Right renal cortex interstitium (tissue), 3 donors: ENCODE results near the gene PLEKHM3. TPM values are rescaled to one million over a fixed set of nuclear protein-coding genes. Genes with fewer than 3 reads are reported as not detected.
"Not testable (repeated sequence)": the region's sequence is repeated elsewhere in the genome, so short reads cannot be mapped to it uniquely, and the experiment has no call there.

Source experiments
- DNase-seq, 3 donors: peaks; one replicate each; pipeline ENCODE4 v3.0.0-alpha.2; 2013; ENCODE audit warnings: low read depth in 3 of 3, low spot score in 2 of 3
- polyA plus RNA-seq, 3 donors: library from polyadenylated mRNA; unstranded; fragments of 120-200 nt; gene quantifications; one replicate each; pipeline ENCODE4 v1.2.1, GENCODE V29; 2013; ENCODE audit not compliant: insufficient read length in 3 of 3

PLEKHM3 gene
- polyA plus RNA-seq, 3 donors, result 12.7 to 16.1 (median 13.4) TPM

GRCh38 chr2:207951734-207952470, 73.4 kb downstream of the PLEKHM3 start:
- no peak for DNase-seq

DNA sequence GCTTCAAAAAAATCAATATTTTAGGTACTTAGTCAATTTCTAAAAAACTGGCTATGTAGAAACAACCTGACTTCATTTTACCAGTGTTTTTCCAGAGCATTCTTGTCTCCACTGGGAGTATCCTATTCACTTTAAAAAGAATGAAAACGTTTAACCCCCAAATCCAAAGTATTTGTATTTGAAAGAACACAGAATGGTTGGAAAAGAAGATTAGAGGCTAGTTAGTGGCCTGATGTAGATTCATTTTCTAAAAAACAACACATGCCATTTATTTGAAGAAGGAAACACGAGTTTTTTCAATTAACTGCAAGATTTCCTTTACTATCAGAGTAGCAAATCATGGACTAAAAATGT, 74.6 kb downstream of the PLEKHM3 start:
- no peak for DNase-seq

GRCh38 chr2:207950063-207950760, 75.1 kb downstream of the PLEKHM3 start:
- DNase-seq, result no peak

- not testable (repeated sequence) for DNase-seq
Observed at GRCh38 chr2:207949245-207949644, 76.1 kb downstream of the PLEKHM3 start.

- DNase-seq, result no peak
Observed at GRCh38 chr2:207944979-207945600, 80.2 kb downstream of the PLEKHM3 start.

DNA sequence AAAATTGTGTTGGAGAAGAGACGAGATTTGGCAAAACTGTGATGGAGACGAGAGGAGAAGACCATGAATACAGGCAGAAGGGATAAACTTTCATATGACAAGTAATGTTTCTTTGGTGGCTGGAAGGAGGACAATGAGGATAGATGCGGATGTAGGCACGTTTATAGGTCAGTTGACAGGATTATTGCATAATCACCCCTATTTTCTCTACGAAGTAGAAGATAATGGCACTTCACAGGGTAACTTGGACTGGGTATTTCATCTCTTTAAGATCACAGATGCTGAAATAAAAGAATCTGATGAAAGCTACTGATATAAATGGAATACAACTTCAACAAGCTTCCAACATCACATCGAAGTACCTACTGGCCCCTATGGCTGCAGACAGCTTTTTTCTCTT, 81.0 kb downstream of the PLEKHM3 start:
- no peak for DNase-seq

DNA sequence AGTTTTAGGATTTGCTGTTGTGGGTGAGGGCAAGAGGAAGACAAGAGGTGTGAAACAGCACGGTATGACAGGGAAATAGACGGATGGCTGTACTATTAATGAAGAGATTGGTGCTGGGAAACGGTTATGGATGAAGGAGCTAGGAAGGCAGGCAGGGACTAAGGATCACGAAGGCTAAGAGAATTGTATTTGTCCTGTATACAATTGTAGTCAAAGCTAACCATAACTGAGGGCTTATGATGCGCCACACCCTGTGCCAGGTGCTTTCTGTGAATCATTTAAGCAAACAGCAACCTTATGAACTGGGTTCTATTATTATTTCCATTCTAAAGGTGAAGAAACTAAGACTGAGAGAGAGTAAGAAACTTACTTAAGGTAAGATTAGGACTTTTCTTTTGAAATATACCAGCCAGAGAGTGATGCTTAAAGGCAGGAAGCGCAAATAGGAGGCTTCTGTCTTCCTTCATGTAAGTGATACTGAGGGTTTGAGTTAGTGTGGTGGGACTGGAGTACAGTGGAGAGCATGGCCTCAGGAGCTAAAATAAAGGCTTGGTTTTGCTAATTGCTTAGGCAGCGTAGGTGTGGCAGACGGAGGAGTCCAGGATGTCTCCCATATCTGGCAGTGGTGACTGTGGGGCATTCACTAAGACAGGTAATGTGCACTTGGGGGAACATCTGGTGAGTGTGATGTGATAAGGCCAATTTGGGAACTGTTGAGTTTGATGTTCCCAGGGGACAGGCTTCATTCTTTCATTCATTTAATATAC, 85.8 kb downstream of the PLEKHM3 start:
- no peak for DNase-seq

DNA sequence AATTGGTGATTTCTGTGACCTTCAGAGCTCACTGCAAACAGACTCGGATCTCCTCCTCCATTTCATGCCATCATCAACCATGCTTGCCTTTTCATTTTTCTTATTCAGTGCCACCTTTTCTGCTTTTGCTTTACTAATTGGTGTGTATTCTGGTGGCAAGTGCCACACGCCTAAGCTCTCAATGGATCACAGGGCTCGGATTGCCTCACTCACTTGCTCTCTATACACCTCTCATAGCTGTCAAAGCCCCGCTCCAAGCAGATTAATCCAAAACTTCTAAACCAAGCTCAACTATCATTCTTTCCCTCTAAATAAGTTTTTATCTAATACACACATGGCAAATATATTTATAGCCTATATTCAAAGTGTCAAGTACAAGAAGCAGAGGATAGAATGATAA, 86.4 kb downstream of the PLEKHM3 start:
- no peak for DNase-seq

DNA sequence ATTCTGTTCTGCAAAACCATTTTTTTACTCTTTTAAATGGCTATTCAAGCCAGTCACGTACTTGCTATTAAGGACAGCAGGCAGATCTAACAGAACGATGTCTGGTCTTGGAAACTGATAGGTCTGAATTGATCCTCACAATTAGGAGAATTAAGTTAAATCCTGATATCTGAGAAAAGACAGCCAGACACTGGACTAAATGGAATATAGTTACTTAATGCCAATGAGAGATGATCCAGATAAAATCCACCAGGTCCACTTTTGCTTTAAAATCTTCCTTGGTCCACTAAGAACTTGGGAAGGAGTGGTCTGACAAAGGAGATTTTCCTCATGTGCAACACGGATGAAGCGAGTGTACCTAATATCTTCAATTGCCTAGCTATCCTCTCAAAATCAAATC, 86.9 kb downstream of the PLEKHM3 start:
- DNase-seq, result no peak

DNA sequence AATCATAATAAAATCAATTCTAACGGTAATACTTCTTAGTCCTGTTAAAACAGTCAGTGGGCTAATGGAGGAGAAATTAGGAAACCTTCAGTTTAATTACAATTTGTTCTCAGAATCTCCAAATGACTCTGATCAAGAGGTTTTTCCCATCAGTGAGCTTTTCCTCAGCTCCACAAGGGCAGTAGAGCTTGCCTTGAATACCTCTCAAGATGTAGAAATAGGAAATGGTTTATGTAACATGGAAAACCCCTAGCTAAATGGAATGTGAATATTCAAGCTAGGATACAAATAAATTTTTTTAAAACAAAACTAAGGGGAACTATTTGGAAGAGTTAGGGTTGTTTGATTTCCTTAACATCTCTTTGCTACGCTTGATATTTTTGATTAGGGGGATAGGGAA, 87.5 kb downstream of the PLEKHM3 start:
- no peak for DNase-seq

DNA sequence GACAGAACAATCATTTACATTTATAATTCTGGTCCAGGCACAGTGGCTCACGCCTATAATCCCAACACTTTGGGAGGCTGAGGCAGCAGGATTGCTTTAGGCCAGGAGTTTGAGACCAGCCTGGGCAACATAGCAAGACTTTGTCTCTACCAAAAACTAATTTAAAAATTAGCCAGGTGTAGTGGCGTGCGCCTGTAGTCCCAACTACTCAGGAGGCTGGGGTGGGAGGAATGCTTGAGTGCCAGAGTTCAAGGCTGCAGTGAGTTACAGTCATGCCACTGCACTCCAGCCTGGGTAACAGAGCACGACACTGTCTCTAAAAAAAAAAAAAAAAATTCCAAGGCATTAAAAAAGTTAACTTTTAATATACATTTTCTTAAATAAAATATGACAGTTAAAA, 88.1 kb downstream of the PLEKHM3 start:
- no peak for DNase-seq

DNA sequence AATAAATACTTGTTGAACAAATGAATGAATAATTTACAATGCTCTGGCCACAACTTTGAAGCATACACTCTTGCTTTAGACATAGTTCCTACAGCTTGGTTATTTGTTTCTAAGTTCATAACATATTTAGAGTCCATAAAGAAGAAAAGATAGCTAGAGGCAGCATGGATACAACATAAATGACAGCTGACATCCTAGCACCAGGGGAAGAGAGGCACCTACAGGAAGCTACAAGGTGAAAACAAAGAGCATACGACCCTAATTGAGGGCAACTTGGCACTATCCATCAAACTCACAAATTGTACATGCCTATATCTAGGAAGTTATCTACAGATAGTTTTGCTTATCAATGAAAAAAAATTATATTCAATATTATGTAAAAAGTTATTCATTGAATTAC, 88.9 kb downstream of the PLEKHM3 start:
- no peak for DNase-seq

DNA sequence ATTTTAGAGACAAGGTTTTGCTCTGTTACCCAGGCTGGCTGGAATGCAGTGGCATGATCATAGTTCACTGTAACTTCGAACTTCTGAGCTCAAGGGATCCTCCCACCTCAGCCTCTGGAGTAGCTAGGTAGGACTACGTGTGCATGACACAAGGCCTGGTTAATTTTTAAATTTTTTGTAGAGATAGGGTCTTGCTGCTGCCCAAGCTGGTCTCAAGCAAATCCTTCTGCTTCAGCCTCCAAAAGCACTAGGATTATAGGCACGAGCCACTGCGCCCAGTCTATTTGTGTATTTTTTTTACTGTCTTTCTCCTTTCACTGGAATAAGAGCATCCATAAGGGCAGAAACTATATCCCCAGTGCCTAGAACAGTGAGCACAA, 89.3 kb downstream of the PLEKHM3 start:
- no peak for DNase-seq

DNA sequence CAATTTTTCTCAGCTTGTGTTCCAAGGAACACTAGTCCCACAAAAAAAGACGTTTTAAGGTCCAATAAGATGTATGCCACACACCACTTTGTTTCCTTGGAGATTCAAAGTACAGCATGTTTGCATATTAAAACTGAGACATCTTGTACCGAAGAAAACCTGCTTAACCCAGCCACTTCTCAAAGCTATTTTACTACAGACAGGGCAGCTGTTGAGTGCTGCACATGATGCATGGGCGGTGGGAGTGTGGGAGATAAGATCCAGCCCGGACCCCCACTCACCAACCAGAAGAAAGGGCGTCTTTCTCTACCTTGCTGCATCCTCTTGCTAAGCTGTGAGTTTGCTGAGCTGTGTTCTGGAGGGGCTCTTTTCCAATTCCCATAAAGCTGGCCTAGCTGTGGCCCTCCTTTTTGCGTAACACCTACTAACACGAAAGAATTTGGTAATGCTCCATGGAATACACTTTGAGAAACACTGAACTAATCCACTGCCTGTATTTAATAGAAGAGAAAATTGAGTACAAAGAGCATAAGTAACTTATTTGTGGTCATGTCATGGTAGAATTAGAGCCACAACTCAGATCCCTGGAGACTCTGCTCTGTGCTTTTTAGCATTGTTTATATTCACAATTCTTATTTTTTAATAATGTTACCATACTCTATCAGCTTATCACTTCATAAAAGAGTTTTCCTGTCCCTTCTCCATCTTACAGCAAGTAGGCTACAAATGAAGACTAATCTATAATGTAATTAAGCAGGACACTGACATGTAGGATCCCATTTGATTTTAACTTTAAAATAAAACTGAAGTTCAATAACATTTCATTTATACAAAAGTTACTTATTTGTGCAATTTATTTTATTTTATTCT, 90.0 kb downstream of the PLEKHM3 start:
- no peak for DNase-seq

DNA sequence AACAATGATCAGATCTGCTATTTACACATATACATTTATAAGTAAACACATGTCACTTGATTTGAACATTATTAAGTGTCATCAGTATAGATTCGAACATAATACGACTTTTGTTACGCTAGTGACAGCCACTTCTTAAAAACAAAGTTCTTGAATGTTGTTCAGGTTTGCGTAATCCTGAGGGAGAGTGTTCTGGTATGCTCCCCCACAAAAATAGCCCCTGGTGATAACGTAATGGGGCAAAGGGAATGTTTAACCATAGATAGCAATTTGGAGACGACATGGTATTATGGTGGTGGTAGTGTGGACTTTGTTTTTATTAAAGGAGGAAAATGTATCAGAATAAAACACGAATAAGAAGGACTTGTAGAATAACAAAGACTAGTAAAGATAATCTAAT, 90.6 kb downstream of the PLEKHM3 start:
- DNase-seq, result no peak

DNA sequence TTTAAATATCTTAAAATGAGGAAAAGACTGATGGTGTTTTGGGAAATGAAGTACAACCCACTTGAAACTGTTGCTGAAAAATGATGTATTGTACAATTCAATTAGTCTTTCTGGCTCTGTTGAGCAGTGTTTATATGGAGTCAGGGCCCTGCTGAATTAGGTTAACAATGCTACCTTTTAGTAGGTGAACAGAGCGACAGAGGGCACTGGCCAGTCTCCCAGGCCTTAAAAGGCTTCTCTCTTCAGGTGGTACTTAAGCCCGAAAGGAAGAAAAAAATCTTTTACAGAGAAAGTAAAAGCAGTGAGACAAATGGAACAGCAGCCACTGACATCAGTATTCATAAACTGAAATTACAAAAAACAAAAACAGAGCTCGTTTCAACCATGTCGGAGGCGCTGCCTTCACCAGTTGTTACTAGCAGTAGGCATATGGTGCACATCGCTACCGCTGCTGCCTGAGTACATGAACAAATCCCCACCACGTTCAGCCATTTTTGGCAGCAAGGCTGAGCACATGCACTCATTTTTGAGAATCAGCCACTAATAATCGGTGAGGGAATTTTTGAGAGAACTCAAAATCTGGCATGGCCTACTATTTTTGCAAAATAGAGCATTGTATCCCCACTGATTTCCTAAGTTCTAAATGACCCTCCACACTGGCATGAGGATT, 91.8 kb downstream of the PLEKHM3 start:
- no peak for DNase-seq

DNA sequence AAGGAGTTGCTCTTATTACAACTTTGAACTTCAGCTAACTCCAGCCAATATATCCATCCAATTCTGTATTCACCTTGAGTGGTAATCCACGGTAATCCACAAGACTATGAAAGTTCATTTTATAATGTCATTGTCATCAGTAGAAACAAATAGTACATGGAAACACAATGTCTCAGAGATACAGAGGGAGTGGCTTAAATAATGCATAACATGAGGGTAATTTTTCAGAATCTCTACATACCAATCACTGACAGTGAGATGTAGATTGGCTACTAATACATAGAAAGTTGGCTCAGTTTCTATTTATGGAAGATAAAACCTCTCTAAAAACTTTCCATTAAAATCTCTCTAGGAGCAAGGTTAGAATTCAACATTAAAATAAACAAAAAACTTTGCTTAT, 93.2 kb downstream of the PLEKHM3 start:
- no peak for DNase-seq

DNA sequence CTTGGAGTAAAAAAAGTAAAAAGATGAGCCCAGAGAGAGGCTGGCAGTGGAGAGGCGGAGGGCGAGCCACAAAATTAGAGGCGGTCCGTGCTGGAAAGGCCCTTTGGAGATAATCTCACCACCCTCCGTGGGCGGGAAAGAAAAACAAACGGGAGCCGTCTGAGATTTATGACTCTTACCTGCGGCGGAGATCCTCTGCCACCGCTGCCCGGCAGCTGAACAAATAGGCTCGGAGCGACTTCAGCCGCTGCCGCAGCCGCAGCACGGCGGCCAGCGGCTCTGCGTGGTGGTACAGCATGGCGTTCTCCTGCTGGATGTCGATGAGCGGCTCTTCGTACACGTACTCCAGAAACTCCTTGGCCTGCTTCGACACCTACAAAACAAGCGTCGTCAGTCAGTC, 94.6 kb downstream of the PLEKHM3 start:
- peak in 2 of 3 donors; percentile 44 to 54 for DNase-seq

DNA sequence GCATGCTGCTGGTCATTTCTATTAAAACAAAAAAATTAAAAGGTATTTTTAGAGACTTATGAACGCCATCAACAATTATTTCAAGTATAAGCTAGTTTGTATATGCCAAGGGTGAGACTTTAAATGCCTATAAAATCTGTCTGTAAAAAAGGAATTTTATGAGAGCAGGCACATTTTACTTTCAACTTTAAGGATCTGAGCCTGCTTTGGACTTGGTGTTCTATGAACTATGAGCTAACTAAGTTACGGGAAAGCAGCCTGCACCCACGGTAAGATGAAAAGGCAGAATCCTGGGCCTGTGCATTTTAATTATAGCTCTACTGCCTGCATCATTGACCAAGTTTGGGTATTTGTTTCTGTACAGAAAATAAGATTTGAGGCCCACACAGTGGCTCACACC, 95.4 kb downstream of the PLEKHM3 start:
- no peak for DNase-seq

DNA sequence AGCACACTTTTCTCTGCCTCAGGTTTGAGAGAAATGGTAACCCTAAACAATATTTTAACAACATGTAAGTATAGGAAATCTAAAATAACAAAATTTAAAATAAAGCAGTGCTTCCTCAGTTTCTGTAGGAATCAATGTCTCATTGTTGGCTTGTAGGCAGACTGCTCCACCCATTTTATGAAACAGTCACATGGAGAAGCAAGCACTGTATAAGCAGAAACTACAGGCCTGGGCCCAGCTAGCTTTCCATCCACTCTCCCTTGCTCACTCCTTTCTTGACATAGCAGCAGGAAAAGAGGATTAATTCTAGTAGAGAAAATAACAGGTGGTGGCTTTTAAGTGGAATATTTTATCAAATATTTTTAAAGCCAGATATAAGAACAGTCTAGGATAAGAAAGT, 97.2 kb downstream of the PLEKHM3 start:
- DNase-seq, result no peak
